ENCODE results near the gene NEB.

The NEB gene

DNA sequence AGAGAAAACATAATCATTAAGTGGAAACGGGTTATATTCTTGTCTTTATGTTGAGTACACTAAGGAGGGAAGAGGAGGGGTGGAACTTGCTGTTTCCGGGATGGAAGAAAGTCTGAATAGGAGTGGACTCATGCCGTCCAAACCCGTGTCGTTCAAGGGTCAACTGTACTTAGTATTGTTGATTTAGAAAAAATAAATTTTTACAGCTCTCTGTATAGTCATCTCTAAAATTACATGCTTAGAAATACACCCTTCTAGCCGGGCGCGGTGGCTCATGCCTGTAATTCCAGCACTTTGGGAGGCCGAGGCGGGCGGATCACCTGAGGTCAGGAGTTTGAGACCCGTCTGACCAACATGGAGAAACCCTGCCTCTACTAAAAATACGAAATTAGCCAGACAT lies 295.1 kb downstream of the NEB start:
- no peak for DNase-seq

DNA sequence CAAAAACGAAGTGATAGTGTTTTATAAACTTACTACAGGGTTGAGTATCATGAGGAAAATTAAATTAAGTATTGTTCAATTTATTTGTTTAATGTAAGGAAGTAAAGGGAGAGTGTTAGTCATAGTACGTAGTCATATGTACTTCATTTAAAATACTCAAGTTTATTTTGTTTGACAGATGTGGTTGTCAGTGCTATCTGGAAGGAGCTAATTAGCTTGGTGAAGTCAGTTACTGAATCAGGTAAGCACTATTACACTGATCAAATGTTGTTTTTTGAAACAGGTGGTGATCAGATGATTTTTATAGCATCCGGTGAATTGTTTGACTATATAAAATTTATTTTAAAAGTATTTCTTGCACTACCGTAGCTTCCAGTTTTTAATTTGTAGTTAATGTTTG lies 295.8 kb downstream of the NEB start:
- DNase-seq, result no peak

DNA sequence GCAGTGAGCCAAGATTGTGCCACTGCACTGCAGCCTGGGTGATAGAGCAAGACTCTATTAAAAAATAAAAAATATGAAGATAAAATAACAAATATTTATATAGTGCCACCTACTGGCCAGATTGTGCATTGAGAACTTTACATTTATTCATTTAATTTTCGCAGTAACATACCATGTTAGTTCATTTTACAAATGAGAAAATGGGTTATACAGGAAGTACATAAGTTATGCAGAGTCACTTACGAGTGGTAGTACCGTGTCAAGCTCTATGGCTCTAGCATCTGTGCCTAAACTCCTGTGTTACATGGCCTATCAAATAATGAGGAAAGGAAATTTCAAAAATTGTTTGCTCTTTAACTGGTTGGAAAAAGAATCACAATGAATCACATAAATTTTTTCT lies 296.6 kb downstream of the NEB start:
- no peak for DNase-seq
